ENCODE data around the gene PDE8A.

The PDE8A gene

DNA sequence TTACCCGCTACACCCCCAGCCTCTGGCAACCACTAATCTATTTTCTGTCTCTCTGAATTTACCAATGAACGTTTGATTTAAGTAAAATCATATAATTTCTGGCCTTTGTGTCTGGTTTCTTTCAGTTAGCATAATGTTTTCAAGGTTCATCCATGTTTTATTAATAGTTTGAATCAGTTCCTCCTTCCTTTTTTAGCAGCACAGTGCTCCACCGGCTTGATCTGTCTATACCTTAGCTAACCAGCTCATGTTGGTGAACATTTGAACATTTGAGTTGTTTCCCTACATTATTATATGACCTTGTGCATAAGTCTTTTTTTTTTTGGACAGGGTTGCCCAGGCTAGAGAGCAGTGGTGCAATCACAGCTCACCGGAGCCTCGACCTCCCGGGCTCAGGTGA lies 33.3 kb downstream of the PDE8A start:
- DNase-seq = no peak

DNA sequence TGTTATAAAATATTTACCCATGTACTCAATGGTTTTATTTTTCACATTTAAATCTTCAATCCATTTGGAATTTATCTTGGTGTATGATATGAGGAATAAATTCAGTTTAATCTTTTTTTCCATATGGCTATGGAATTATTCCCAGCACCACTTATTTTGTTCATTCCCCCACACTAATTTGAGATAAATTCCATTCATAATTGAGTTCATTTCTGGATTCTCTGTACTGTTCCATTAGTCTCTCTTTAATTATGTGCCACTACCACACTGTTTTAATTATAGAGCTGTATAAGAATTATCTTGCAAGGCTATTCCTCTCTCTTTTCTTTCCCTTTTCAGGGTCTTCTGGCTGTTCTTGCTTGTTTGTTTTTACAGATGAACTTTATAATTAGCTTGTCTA lies 34.6 kb downstream of the PDE8A start:
- DNase-seq = no peak

DNA sequence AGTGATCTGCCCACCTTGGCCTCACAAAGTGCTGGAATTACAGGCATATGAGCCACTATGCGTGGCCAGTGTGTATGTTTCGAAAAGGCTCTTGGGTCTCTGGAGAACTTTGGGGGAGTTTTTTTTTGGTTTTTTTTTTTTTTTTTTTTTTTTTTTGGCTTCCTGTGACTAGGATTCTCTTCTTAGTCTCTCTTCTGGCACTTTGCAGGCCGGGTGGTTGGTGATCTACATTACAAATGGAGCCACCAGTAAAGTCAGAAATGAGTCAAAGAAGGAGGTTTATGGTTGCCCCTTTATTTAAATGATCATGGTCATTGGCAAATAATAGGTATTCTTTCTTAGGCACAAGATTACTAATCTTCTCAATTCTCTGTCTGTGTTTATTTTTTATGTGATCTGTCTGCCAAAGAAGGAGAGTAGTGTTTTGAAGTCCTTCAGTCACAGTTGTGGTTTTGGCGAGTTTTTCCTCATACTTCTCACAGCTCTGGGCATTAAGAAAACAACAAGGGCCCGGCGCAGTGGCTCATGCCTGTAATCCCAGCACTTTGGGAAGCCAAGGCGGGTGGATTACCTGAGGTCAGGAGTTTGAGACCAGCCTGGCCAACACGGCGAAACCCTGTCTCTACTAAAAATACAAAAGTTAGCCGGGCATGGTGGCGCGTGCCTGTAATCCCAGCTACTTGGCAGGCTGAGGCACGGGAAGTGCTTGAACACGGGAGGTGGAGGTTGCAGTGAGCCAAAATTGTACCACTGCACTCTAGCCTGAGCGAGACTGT lies 38.3 kb downstream of the PDE8A start:
- DNase-seq = no peak

DNA sequence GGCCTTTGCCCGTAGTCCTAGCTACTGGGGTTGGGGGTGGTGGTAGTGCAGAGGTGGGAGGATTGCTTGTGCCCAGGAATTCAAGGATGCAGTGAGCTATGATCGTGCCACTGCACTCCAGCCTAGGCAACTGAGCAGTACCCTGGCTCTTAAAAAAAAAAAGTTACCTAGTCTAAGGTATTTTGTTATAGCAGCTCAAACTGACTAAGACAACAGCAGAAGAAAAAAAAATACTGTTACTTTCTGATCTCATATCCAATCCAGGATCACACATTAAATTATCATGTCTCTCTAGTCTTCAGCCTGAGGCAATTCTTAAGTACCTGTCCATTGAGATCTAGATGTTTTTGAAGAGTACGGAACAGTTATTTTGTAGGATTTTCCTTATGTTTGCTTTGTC lies 39.8 kb downstream of the PDE8A start:
- no peak for DNase-seq

DNA sequence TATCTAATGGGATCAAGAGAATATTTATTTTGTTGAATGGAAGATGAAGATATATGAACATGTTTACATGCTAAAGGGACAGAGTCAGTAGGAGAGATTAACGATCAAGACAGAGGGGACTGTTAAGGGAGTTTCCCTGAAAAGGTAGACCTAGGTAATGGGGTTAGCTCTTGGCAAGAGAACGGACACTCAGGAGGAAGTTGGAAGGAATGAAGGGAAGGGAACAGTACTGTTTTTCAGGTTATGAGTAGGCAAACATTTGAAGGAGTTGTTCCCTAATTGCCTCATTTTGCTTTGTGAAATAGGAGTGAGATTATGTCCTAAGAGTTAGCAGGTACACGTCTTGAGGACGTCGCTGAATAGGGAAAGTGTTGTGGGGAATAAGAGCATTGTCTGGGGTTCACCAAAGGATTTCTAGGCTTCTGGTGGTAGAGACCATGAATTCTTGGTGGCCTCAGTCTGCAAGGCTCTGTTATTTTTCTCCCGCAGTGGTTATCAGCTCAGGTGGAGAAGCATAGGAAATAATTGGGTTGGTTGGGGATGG lies 41.3 kb downstream of the PDE8A start:
- no peak for DNase-seq

DNA sequence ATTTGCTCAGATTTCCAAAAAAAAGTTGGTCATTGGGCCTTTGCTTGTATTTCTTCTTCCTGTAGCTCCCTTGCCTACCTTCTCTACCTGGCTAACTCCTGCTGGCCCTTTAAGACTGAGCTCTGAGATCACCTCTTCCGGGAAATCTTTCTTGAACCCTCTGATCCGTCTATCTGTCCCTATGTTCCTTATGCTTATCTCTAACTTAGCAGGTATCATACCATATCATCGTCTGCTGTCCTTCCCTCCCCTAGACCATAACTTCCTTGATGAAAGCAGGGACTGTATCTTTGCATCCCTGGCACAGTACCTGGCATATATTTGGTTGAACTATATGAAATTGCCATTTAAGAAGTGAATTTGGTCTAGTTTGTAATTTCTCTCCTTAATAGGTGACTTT lies 42.3 kb downstream of the PDE8A start:
- DNase-seq = no peak

DNA sequence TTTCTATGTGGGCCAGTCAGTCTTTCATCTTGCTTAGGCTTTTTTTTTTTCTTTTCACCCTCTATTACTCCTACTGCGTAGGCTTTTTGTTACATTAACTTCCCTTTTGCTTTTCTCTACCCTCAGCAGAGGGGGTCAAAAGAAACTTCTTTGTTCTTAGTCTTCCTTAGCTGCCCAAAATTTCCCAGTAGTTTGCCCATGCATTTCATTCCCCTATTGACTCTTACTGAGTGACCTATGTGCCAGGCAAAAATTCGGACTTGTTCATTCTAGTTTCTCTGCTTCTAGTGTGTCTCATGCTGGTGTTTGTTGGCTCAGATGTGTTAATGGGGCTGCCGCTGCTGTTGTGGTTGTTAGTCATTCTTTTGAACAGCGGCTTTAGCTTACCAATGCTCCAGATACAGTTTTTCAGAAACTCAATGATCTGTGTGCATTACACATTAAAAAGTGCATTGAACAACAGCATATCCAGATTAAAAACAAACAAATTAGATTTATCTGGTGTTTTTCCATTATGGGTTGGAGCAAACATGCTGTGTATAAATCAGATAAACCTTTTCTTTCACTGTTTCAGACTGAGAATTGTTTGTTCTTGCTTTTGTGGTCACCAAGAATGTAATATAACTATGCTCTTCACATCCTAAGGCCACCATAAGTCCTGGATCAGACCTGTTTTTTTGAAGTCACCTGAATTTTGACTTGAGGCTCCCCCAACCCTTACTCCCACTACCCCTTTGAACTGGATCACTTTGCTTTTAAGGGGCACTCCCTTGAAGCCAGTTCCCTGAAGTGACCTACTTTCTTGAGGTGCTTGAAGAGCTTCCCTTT lies 43.1 kb downstream of the PDE8A start:
- DNase-seq = no peak

DNA sequence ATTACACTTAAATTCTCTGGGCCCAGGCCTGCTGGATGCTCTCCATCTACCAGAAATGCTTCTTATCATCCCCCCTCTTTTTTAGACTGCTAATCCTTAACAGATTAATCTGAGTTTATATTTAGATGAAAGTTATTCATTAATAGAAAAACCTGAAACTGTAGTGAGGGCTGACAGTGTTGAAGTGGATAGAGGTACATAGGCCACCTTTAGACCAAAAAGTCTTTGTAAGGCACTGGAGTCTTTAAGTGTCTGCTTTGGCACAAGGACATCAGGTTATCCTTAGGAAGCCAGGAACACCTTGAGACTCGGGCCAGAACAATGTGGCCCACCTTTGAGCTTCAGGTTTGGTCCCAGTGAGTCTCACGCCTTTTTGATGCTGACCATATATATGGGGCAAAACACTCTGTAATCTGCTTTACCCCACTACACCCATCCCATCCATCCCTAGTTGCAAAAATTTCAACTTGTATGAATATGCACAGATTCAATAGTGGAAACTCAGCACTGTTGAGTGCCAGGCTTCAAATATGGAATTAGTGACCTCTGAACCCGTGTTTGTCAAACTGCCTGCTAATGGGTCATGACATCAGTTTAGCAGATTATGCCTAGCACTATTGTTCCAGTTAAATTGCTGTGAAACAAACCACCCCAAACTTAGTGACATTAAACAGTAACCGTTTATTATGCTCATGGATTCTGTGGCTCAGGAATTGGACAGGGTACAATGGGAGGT lies 44.0 kb downstream of the PDE8A start:
- no peak for DNase-seq

DNA sequence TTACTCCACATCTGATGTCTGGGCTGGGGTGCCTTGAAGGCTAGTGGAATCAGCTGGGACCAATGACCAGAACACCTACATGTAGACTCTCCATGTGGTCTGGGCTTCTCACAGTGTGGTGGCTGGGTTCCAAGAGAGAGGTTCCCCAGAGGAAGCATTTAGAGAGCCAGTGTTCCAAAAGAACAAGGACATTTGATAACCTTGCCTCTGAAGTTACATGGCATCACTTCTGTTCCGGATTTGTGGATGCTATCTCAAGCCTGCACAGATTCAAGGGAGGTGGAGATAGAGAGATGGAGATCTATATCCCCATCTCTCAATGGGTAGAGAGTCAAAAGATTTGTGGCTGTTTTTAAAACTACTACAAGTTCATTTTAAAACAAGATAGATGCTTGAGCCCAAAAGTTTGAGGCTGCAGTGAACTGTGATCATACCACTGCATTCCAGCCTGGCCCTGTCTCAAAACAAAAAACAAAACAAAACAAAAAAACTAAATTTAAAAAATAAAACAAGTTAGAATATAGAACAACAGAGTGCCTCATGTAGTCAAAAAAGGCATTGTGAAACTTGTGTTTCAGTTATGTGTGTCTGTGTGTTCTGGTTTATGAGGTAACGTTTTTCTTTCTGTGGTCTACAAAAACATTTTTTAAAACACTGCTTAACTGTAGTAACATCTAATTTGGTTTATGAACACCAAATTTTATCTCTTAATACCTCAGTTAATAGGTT lies 44.8 kb downstream of the PDE8A start:
- DNase-seq = no peak

DNA sequence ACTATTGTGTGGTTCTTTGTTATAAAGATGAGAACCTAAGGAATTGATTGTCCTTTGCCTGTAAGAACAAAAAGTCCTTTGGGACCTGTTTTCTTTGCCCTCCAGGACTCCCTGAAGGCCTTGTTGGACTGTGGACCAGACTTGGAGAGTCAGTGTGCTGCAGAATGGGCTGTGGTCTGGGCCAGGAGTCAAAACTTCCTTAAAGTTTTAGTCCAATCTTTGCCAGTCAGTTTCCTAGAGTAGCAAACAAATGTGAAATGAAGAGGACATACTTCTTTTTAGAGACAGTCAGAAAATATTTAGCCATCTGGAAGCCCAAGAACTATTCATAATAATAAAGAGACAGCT lies 45.4 kb downstream of the PDE8A start:
- no peak for DNase-seq

DNA sequence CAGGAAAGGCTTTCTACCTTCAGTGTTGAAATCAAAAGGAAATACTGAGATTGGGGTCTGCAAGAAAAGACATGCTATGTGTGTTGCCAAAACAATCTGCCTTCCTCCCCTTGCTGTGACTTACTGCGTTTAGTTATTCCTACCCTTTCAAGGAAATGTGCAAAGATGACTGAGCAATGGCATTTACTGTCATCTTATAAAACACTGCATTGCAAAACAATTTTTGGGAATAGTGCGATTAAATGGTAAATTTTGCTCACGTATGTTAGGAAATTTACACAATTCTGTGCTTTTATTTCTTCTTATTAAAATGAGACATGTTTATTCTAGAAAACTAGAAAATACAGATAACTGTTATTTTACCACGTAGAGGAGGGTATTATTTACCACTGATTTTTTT lies 45.8 kb downstream of the PDE8A start:
- no peak for DNase-seq

DNA sequence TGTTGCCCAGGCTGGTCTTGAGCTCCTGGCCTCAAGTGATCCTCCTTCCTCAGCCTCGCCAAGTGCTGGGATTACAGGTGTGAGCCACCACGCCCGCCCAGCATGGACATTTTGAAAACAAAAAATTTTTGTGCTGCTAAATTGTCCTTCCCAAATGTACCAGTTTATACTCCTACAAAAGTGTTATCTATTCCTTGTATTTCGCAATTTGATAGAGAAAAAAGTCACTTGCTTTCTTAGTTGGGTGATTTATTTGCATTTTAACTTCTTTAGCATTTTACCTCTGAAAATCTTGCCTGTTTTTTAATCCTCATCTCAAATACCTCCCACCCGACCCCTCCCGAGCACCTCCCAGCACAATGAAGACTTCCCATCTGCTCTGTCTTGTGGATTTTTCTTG lies 46.8 kb downstream of the PDE8A start:
- no peak for DNase-seq

DNA sequence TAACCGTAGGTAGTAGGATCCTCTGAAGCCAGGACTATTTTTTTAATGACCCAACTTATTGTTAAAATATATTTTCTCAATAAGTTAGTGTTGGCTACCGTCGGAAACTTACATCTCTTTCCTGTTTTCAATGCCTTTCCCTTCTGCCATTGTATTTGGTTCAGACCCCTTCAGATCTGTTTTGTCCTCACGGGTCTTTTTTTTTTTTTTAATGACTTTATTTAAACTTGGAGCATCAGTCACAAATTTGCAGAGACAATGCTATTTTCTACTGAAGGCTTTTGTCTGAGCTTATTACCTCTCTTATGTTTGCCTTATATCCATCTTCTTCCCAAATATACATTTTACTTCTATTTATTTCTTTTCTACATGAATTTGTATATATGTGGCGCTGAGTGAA lies 47.6 kb downstream of the PDE8A start:
- no peak for DNase-seq

DNA sequence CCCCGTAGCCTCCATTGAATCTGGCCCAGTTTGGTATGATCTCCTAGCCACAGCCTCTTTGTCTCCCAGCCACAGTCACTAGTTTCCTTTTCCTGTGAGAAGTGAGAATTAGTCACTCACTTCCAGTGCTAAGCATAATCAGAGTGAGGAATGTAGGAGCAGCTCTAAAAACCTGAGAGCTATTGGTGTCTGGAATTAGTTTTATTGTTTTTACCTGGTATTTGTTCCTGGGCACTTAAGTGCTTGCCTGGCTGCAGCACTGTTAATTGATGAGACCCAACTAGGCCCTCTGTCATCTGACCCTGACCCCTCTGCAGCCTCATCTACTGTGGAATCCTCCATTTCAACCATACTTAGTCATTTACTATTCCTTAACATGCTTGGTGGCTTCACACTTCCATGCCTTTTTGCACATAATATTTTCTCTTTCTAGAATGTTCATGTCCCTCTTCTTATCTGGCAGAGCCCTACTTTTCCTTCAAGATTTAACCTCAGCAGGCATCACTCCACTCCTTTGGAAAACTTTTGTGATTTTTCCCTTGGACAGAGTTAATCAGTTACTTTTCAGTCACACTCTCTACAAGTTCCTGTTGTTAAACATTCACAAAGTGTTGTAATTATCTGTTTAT lies 48.8 kb downstream of the PDE8A start:
- no peak for DNase-seq

DNA sequence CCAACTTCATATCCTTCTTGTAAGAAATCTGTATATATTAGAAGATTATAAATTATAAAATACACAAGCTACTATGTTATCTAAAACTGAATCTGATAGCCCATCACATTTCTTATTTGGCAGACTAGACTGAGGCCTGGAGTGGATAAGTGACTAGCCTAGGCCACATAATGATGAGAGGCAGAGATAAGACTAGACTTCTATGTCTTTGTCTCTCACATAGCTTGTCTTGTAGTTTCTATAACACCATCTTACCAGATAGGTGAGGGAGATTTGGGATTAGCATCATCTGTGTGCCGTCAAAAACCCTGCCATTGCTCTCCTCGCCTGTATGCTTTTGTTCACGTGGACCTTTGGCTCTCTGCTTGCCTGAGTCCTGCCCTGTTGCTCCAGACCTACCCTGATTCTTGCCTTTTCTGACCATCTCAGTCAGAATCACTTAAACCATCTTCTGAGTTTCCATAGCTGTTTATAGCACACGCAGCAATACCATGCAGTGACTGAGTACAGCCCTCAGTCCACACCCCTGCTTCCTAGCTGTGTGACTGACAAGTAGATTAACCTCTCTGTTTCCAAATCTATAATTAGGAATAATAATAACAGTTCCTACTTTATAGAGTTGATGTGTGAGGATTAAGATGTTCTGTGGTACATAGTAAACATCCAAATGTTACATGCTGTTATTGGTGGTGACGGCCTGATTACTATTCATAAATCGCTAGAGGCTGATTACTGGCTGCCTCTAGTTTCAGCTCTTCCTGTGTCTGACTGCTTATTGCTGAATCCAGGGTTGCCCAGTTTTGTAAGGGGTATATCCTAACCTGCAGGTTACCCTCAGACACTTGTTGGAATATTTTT lies 49.7 kb downstream of the PDE8A start:
- DNase-seq = no peak

DNA sequence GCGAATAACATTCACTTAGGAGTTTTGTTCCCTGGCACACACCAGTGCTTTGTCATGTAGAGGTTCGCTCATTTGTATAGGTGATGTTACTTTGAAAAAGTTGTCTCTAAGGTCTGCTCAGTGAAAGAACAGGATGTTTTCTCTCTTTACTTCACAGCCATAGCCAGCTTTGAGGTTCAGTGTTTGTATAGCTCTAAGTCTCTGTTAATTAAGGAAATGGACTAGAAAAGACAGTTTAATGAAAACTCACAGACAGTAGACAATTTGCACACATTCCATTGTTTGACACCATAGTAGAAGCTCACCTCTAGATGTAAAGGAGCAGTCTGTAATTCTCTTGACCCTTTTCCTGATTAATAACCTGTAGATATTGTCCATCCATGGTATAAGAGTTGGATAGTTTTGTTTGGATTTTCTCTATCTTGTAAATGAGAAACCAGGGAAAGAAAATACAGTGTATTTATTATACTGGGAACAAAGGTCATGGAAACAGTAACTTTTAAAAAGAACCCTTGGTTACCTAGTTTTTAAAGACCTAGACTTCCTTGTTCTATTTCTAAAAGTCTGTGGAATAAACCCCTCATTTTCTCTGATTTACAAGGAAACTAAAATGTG lies 50.4 kb downstream of the PDE8A start:
- no peak for DNase-seq

DNA sequence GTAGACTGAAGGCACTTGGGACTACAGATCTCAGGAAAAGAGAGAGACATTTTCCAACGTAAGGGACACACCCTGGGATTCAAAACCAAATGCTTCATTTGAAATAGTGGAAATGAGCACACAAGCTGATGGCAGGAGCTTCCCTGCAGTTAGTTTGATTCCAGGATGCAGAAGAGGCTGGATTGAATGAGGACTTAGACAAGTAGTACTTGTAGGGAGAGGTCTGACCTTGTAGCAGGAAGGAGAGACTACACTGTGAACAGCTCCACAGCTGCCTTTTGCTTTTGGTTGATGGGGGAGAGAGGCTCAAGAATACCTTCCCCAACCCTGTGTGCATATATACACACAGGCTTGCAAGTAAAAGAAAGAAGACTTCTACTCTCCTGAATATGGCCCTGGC lies 51.5 kb downstream of the PDE8A start:
- DNase-seq = no peak

DNA sequence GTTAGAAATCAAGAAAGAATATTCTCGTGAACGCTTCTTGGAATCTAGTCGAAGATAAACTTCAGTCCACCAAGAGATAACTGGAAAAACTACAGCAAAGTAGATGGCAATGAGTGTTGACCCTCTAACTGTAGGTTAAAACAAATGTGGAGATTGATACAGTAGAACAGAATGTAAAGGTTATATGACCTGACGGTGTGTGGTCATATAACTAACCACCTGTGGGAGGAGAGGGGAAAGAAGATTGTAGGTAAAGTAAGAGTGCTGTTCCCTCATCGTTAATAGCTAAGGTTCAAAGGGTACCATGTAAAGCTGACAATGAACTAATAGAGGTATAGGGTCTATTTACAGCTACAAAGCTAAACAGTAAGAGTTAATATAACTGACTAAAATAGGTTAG lies 52.6 kb downstream of the PDE8A start:
- DNase-seq = no peak

DNA sequence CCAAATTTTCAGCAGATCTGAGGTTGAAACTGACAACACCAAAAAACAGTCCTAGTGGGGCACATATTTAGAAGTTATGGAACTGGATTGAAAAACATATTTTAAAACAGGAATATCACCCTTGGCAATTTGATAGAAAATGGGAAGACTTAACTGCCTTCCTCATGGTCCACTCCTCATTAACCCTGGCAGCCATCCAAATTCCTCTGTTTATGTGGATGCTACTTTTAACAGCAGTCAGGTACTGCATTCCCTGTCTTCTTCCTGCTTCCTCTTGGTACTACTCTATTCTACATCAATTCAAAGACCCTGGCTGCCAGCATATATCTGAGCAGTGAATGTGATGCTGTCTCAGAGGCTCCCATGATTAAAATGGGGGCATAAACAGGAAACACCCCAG lies 54.3 kb downstream of the PDE8A start:
- no peak for DNase-seq

DNA sequence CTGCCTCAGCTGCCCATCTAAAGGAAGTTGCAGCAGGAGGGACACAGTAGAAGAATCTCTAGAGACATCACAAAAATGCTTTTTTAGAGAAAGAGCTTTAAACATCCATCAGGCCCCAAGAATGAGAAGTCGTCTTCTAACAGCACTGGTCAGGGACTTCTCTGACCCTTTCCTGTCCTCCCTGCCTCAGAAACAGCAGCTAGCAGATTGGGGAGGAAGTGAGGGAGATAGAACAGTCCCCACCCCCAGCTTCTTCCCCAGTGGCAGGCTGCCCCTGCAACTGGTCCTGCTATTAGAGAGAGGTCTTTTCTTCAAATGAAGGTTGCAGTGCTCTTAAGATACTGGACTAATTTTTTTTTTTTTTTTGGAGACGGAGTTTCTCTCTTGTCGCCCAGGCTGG lies 55.1 kb downstream of the PDE8A start:
- no peak for DNase-seq

DNA sequence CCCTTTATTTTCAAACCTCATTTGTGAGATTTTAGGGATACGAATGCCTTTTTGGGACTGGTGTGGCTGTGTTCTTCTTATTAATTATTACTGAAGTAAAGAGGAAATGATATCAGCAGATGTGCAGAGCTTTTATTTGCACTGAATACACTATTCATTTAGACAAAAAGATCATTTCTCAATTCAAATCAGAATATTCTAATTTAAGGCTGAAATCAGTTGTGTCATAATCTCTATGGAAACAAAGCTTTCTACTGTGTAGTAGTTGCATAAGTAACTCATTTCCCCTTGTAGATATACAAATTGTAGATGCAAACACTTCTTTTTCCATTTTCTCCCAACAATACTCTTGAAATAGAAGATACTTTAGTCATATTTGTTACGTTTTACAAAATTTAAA lies 56.0 kb downstream of the PDE8A start:
- no peak for DNase-seq
